ENCODE measurements around the gene MEGF11.
"Not testable (repeated sequence)": the region's sequence is repeated elsewhere in the genome, so short reads cannot be mapped to it uniquely, and the experiment has no call there.

MEGF11 gene

GRCh38 chr15:65881766-65882434 lies 371.6 kb downstream of the MEGF11 start:
- Mint-ChIP-seq H3K27ac (no peak overlapping the region), H3K27me3 (no peaks in the 10 kb centered on the region), H3K4me1 (peaks cover 31% of the 10 kb centered on the region), H3K9me3 (no peaks in the 10 kb centered on the region), H3K36me3 (peaks cover 55% of the 10 kb centered on the region), H3K4me3 (no peak overlapping the region)
- ATAC-seq = no peak

- H3K9me3 Mint-ChIP-seq = no peaks in the 10 kb centered on the region
- no peak overlapping the region for H3K27ac Mint-ChIP-seq
- H3K4me3 Mint-ChIP-seq = no peak overlapping the region
- ATAC-seq = no peak
- peaks cover 31% of the 10 kb centered on the region for H3K36me3 Mint-ChIP-seq
- no peaks in the 10 kb centered on the region for H3K27me3 Mint-ChIP-seq
- peaks cover 9% of the 10 kb centered on the region for H3K4me1 Mint-ChIP-seq
Observed at GRCh38 chr15:65877749-65878148, 375.8 kb downstream of the MEGF11 start.

GRCh38 chr15:65875458-65875857 lies 378.1 kb downstream of the MEGF11 start:
- Mint-ChIP-seq H3K4me3 (no peak overlapping the region), H3K27ac (no peak overlapping the region), H3K27me3 (no peaks in the 10 kb centered on the region), H3K9me3 (no peaks in the 10 kb centered on the region), H3K36me3 (peaks cover 24% of the 10 kb centered on the region), H3K4me1 (peaks cover 24% of the 10 kb centered on the region)
- no peak for ATAC-seq

GRCh38 chr15:65873256-65873655 lies 380.3 kb downstream of the MEGF11 start:
- Mint-ChIP-seq H3K27me3 (no peaks in the 10 kb centered on the region), H3K9me3 (no peaks in the 10 kb centered on the region), H3K27ac (no peak overlapping the region), H3K36me3 (peaks cover 19% of the 10 kb centered on the region), H3K4me3 (no peak overlapping the region), H3K4me1 (peaks cover 37% of the 10 kb centered on the region)
- ATAC-seq = no peak

GRCh38 chr15:65872596-65872995 lies 381.0 kb downstream of the MEGF11 start:
- H3K27me3 Mint-ChIP-seq, H3K27ac Mint-ChIP-seq, H3K9me3 Mint-ChIP-seq, ATAC-seq, H3K4me3 Mint-ChIP-seq: not testable (repeated sequence)
- H3K4me1 Mint-ChIP-seq = peaks cover 39% of the 10 kb centered on the region
- H3K36me3 Mint-ChIP-seq = peaks cover 12% of the 10 kb centered on the region

GRCh38 chr15:65871886-65872285 lies 381.7 kb downstream of the MEGF11 start:
- H3K27me3 Mint-ChIP-seq, H3K36me3 Mint-ChIP-seq, H3K27ac Mint-ChIP-seq, H3K9me3 Mint-ChIP-seq, H3K4me3 Mint-ChIP-seq, ATAC-seq: not testable (repeated sequence)
- peaks cover 39% of the 10 kb centered on the region for H3K4me1 Mint-ChIP-seq

- Mint-ChIP-seq H3K4me1 (peaks cover 39% of the 10 kb centered on the region), H3K36me3 (peaks cover 5% of the 10 kb centered on the region), H3K9me3 (no peaks in the 10 kb centered on the region), H3K27ac (peak overlapping the region; percentile 88), H3K4me3 (peak overlapping the region; percentile 96), H3K27me3 (no peaks in the 10 kb centered on the region)
- ATAC-seq = no peak
Observed at GRCh38 chr15:65870889-65871533, 382.5 kb downstream of the MEGF11 start.

- no peaks in the 10 kb centered on the region for H3K27me3 Mint-ChIP-seq
- H3K27ac Mint-ChIP-seq = peak overlapping the region; percentile 88
- H3K4me3 Mint-ChIP-seq = peak overlapping the region; percentile 96
- H3K9me3 Mint-ChIP-seq = no peaks in the 10 kb centered on the region
- ATAC-seq = no peak
- peaks cover 39% of the 10 kb centered on the region for H3K4me1 Mint-ChIP-seq
- H3K36me3 Mint-ChIP-seq = peaks cover 5% of the 10 kb centered on the region
Observed at GRCh38 chr15:65869954-65870871, 383.3 kb downstream of the MEGF11 start.

- Mint-ChIP-seq H3K27ac (peak within 1 kb of the TSS; percentile 88), H3K4me1 (peaks cover 34% of the 10 kb centered on the region), H3K4me3 (peak within 1 kb of the TSS; percentile 96), H3K9me3 (no peaks in the 10 kb centered on the region), H3K27me3 (no peaks in the 10 kb centered on the region), H3K36me3 (peaks cover 2% of the 10 kb centered on the region)
- peak; percentile 99 for ATAC-seq
Observed at GRCh38 chr15:65869126-65869953, 384.2 kb downstream of the MEGF11 start, which contains the start of gene RAB11A. Gene RAB11A (plus strand): TSS chr15:65869491. CDS start chr15:65869586, 95 bp downstream.

- Mint-ChIP-seq H3K36me3 (no peaks in the 10 kb centered on the region), H3K27ac (peak overlapping the region; percentile 88), H3K4me3 (peak overlapping the region; percentile 96), H3K27me3 (no peaks in the 10 kb centered on the region), H3K4me1 (peaks cover 32% of the 10 kb centered on the region), H3K9me3 (no peaks in the 10 kb centered on the region)
- ATAC-seq = no peak
Observed at GRCh38 chr15:65868546-65869125, 384.9 kb downstream of the MEGF11 start.

GRCh38 chr15:65867933-65868332 lies 385.6 kb downstream of the MEGF11 start:
- H3K4me3 Mint-ChIP-seq, ATAC-seq, H3K27me3 Mint-ChIP-seq, H3K9me3 Mint-ChIP-seq, H3K36me3 Mint-ChIP-seq: not testable (repeated sequence)
- peaks cover 34% of the 10 kb centered on the region for H3K4me1 Mint-ChIP-seq
- H3K27ac Mint-ChIP-seq = peak overlapping the region; percentile 88

GRCh38 chr15:65867244-65867643 lies 386.3 kb downstream of the MEGF11 start:
- H3K9me3 Mint-ChIP-seq = no peaks in the 10 kb centered on the region
- H3K4me1 Mint-ChIP-seq = peaks cover 35% of the 10 kb centered on the region
- H3K4me3 Mint-ChIP-seq = no peak overlapping the region
- H3K27me3 Mint-ChIP-seq = no peaks in the 10 kb centered on the region
- ATAC-seq = no peak
- H3K36me3 Mint-ChIP-seq = no peaks in the 10 kb centered on the region
- no peak overlapping the region for H3K27ac Mint-ChIP-seq

- Mint-ChIP-seq H3K4me3 (no peak overlapping the region), H3K36me3 (no peaks in the 10 kb centered on the region), H3K27me3 (no peaks in the 10 kb centered on the region), H3K9me3 (no peaks in the 10 kb centered on the region), H3K4me1 (peaks cover 14% of the 10 kb centered on the region), H3K27ac (peak overlapping the region; percentile 48)
- no peak for ATAC-seq
Observed at GRCh38 chr15:65863106-65863505, 390.4 kb downstream of the MEGF11 start.

- Mint-ChIP-seq H3K4me3 (no peak overlapping the region), H3K27ac (peak overlapping the region; percentile 48), H3K9me3 (no peaks in the 10 kb centered on the region), H3K27me3 (no peaks in the 10 kb centered on the region), H3K36me3 (no peaks in the 10 kb centered on the region), H3K4me1 (peaks cover 18% of the 10 kb centered on the region)
- peak; percentile 86 for ATAC-seq
Observed at GRCh38 chr15:65862682-65863081, 390.9 kb downstream of the MEGF11 start.
